ENCODE data around the gene DNM3. TPM values are rescaled to one million over a fixed set of nuclear protein-coding genes. Genes with fewer than 3 reads are reported as not detected.

The DNM3 gene
- total and polyA plus RNA-seq, 4 donors: 2.1 to 16.3 (median 5.6) TPM

GRCh38 chr1:172388490-172388889 lies 547.2 kb downstream of the DNM3 start:
- Histone ChIP-seq H3K4me1 (ENCODE audit: control insufficient read depth in 5 of 5, insufficient read depth in 5 of 5, low read length in 5 of 5) (peaks cover 0 to 13% (median 6%) of the 10 kb centered on the region in 5 donors), H3K9me3 (ENCODE audit: control insufficient read depth in 4 of 4, insufficient read depth in 3 of 4, low read length in 3 of 4) (no peaks in the 10 kb centered on the region), H3K27me3 (ENCODE audit: control insufficient read depth in 3 of 3, insufficient read depth in 3 of 3, low read length in 2 of 3) (no peaks in the 10 kb centered on the region), H3K4me3 (no peak overlapping the region), H3K27ac (ENCODE audit: low read depth in 1 of 2, low read length in 1 of 2) (no peak overlapping the region), H3K9ac (ENCODE audit: insufficient read depth in 1 of 2, low read length in 2 of 2) (no peak overlapping the region), H3K36me3 (ENCODE audit: control insufficient read depth in 4 of 4, insufficient read depth in 4 of 4, low read length in 4 of 4) (peaks cover 0 to 3% (median 0%) of the 10 kb centered on the region in 4 donors)
- ATAC-seq (ENCODE audit: insufficient read depth, low FRiP score): no peak
- WGBS, 2 donors: 98% methylated on average over 8 of the region's 8 CpGs
- no peak for TF ChIP-seq CTCF (IDR thresholded peaks at IDR 0.05; ENCODE audit: control extremely low read depth, extremely low read depth)
- DNase-seq: no peak

GRCh38 chr1:172390301-172390682 lies 549.0 kb downstream of the DNM3 start:
- no peak for ATAC-seq (ENCODE audit: insufficient read depth, low FRiP score)
- no peak for TF ChIP-seq CTCF (IDR thresholded peaks at IDR 0.05; ENCODE audit: control extremely low read depth, extremely low read depth)
- Histone ChIP-seq H3K36me3 (ENCODE audit: control insufficient read depth in 4 of 4, insufficient read depth in 4 of 4, low read length in 4 of 4) (peaks cover 0 to 3% (median 0%) of the 10 kb centered on the region in 4 donors), H3K27ac (ENCODE audit: low read depth in 1 of 2, low read length in 1 of 2) (no peak overlapping the region), H3K4me3 (no peak overlapping the region), H3K9me3 (ENCODE audit: control insufficient read depth in 4 of 4, insufficient read depth in 3 of 4, low read length in 3 of 4) (no peaks in the 10 kb centered on the region), H3K27me3 (ENCODE audit: control insufficient read depth in 3 of 3, insufficient read depth in 3 of 3, low read length in 2 of 3) (no peaks in the 10 kb centered on the region), H3K4me1 (ENCODE audit: control insufficient read depth in 5 of 5, insufficient read depth in 5 of 5, low read length in 5 of 5) (peaks cover 0 to 15% (median 6%) of the 10 kb centered on the region in 5 donors), H3K9ac (ENCODE audit: insufficient read depth in 1 of 2, low read length in 2 of 2) (no peak overlapping the region)
- no peak for DNase-seq
- WGBS, 2 donors: 70 to 75% methylated on average over 3 of the region's 3 CpGs

GRCh38 chr1:172390683-172391551 lies 549.6 kb downstream of the DNM3 start:
- Histone ChIP-seq H3K9ac (ENCODE audit: insufficient read depth in 1 of 2, low read length in 2 of 2) (no peak overlapping the region), H3K36me3 (ENCODE audit: control insufficient read depth in 4 of 4, insufficient read depth in 4 of 4, low read length in 4 of 4) (peaks cover 0 to 3% (median 0%) of the 10 kb centered on the region in 4 donors), H3K27me3 (ENCODE audit: control insufficient read depth in 3 of 3, insufficient read depth in 3 of 3, low read length in 2 of 3) (no peaks in the 10 kb centered on the region), H3K9me3 (ENCODE audit: control insufficient read depth in 4 of 4, insufficient read depth in 3 of 4, low read length in 3 of 4) (no peaks in the 10 kb centered on the region), H3K4me1 (ENCODE audit: control insufficient read depth in 5 of 5, insufficient read depth in 5 of 5, low read length in 5 of 5) (peaks cover 0 to 15% (median 6%) of the 10 kb centered on the region in 5 donors), H3K27ac (ENCODE audit: low read depth in 1 of 2, low read length in 1 of 2) (peak overlapping the region in 1 of 2 donors; percentile 76), H3K4me3 (no peak overlapping the region)
- DNase-seq (peak in 2 of 3 donors; percentile 39 to 62), ATAC-seq (ENCODE audit: insufficient read depth, low FRiP score) (no peak)
- TF ChIP-seq CTCF (IDR thresholded peaks at IDR 0.05; ENCODE audit: control extremely low read depth, extremely low read depth): no peak
- 76 to 87% methylated on average over 9 of the region's 9 CpGs for WGBS, 2 donors

Data from lung (tissue), 12 donors.